ENCODE results near the gene KRT73.

KRT73 gene

GRCh38 chr12:52636592-52637258, 18.4 kb upstream of the KRT73 start:
- no peaks in the 10 kb centered on the region for H3K4me1 ChIP-seq (ENCODE audit: low read depth, poor library complexity, severe bottlenecking)
- no peak overlapping the region for H2AFZ ChIP-seq (ENCODE audit: low read depth)
- no peak for TF ChIP-seq CTCF (conservative IDR thresholded peaks at IDR 0.05; ENCODE audit: low read depth, low read length)
- no peaks in the 10 kb centered on the region for H3K36me3 ChIP-seq (ENCODE audit: insufficient read depth)
- H3K27ac ChIP-seq = no peak overlapping the region
- peaks cover under 1% of the 10 kb centered on the region; the same call in 1 of the 2 replicates for H3K27me3 ChIP-seq (ENCODE audit: insufficient read depth, low read depth)
- H3K4me2 ChIP-seq = no peak overlapping the region
- H3K79me2 ChIP-seq (ENCODE audit: insufficient read depth, low read depth) = no peaks in the 10 kb centered on the region
- H4K20me1 ChIP-seq (ENCODE audit: insufficient read depth) = no peaks in the 10 kb centered on the region
- no peak overlapping the region for H3K9ac ChIP-seq
- no peak overlapping the region for H3K4me3 ChIP-seq (IDR thresholded peaks at IDR 0.05; ENCODE audit: insufficient read depth, low read depth, low read length)

- Histone ChIP-seq H3K27me3 (ENCODE audit: insufficient read depth, low read depth) (peaks cover 6% of the 10 kb centered on the region; the same call in 1 of the 2 replicates), H3K4me1 (ENCODE audit: low read depth, poor library complexity, severe bottlenecking) (no peaks in the 10 kb centered on the region), H3K27ac (no peak overlapping the region), H2AFZ (ENCODE audit: low read depth) (no peak overlapping the region), H3K4me3 (IDR thresholded peaks at IDR 0.05; ENCODE audit: insufficient read depth, low read depth, low read length) (no peak overlapping the region), H3K79me2 (ENCODE audit: insufficient read depth, low read depth) (no peaks in the 10 kb centered on the region), H4K20me1 (ENCODE audit: insufficient read depth) (no peaks in the 10 kb centered on the region), H3K9ac (no peak overlapping the region), H3K36me3 (ENCODE audit: insufficient read depth) (no peaks in the 10 kb centered on the region), H3K4me2 (no peak overlapping the region)
- TF ChIP-seq CTCF (conservative IDR thresholded peaks at IDR 0.05; ENCODE audit: low read depth, low read length) = no peak
Measured at GRCh38 chr12:52636189-52636588, 17.8 kb upstream of the KRT73 start.

GRCh38 chr12:52634266-52635056, 16.1 kb upstream of the KRT73 start:
- TF ChIP-seq CTCF (conservative IDR thresholded peaks at IDR 0.05; ENCODE audit: low read depth, low read length) = no peak
- Histone ChIP-seq H3K4me3 (IDR thresholded peaks at IDR 0.05; ENCODE audit: insufficient read depth, low read depth, low read length) (no peak overlapping the region), H2AFZ (ENCODE audit: low read depth) (no peak overlapping the region), H3K9ac (no peak overlapping the region), H3K4me1 (ENCODE audit: low read depth, poor library complexity, severe bottlenecking) (no peaks in the 10 kb centered on the region), H3K4me2 (no peak overlapping the region), H3K27me3 (ENCODE audit: insufficient read depth, low read depth) (peaks cover 9% of the 10 kb centered on the region; the same call in 1 of the 2 replicates), H3K36me3 (ENCODE audit: insufficient read depth) (no peaks in the 10 kb centered on the region), H3K79me2 (ENCODE audit: insufficient read depth, low read depth) (no peaks in the 10 kb centered on the region), H3K27ac (no peak overlapping the region), H4K20me1 (ENCODE audit: insufficient read depth) (no peaks in the 10 kb centered on the region)

DNA sequence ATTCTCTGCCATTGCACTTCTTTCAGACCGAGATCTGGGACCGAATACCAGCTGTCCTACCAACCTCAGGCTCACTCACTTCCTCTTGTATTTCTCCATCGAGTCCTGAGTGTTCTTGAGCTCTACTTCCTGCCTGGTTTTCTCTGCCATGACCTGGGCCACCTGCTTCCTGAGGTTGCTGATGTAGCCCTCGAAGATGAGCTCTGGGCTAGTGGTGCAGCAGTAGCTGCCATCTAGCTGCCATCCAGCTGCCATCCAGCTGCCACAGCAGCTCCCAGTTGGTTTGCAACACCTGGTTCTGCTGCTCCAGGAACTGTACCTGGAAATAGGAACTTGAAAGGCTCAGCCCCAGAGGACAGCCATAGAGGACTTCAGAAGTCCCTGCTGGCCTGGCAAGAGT, 15.0 kb upstream of the KRT73 start:
- H3K4me2 ChIP-seq = no peak overlapping the region

More for the DNA sequence above, 15.0 kb upstream of the KRT73 start:
- H3K9ac ChIP-seq = no peak overlapping the region
- no peaks in the 10 kb centered on the region for H3K4me1 ChIP-seq (ENCODE audit: low read depth, poor library complexity, severe bottlenecking)
- TF ChIP-seq CTCF (conservative IDR thresholded peaks at IDR 0.05; ENCODE audit: low read depth, low read length) = no peak
- H3K4me3 ChIP-seq (IDR thresholded peaks at IDR 0.05; ENCODE audit: insufficient read depth, low read depth, low read length) = no peak overlapping the region
- no peaks in the 10 kb centered on the region for H3K79me2 ChIP-seq (ENCODE audit: insufficient read depth, low read depth)
- H3K27ac ChIP-seq = no peak overlapping the region
- no peak overlapping the region for H2AFZ ChIP-seq (ENCODE audit: low read depth)
- no peaks in the 10 kb centered on the region for H3K36me3 ChIP-seq (ENCODE audit: insufficient read depth)
- peaks cover 9% of the 10 kb centered on the region; the same call in 1 of the 2 replicates for H3K27me3 ChIP-seq (ENCODE audit: insufficient read depth, low read depth)
- H4K20me1 ChIP-seq (ENCODE audit: insufficient read depth) = no peaks in the 10 kb centered on the region

Measured in KMS-11 (cell line).